Measurements from ENCODE around the gene P3R3URF.
"Not testable (repeated sequence)": the region's sequence is repeated elsewhere in the genome, so short reads cannot be mapped to it uniquely, and the experiment has no call there.

The P3R3URF gene

GRCh38 chr1:46176211-46176865 is at the start of gene P3R3URF:
P3R3URF (minus strand) TSS chr1:46176488; CDS start chr1:46176471, 17 bp downstream.
- DNase-seq (ENCODE audit: low spot score) = no peak

GRCh38 chr1:46224966-46225365 is 48.7 kb upstream of the P3R3URF start:
- no peak for DNase-seq (ENCODE audit: low spot score)

- DNase-seq (ENCODE audit: low spot score) = peak; percentile 71
Measured at GRCh38 chr1:46223472-46223943, 47.2 kb upstream of the P3R3URF start.

GRCh38 chr1:46223055-46223454 is 46.8 kb upstream of the P3R3URF start:
- not testable (repeated sequence) for DNase-seq (ENCODE audit: low spot score)

- DNase-seq (ENCODE audit: low spot score) = no peak
Measured at GRCh38 chr1:46221749-46222148, 45.5 kb upstream of the P3R3URF start.

GRCh38 chr1:46220808-46221207 is 44.5 kb upstream of the P3R3URF start:
- DNase-seq (ENCODE audit: low spot score) = no peak

- DNase-seq (ENCODE audit: low spot score) = no peak
Measured at GRCh38 chr1:46219551-46220520, 43.5 kb upstream of the P3R3URF start.

GRCh38 chr1:46218443-46218842 is 42.2 kb upstream of the P3R3URF start:
- no peak for DNase-seq (ENCODE audit: low spot score)

GRCh38 chr1:46215504-46215903 is 39.2 kb upstream of the P3R3URF start:
- no peak for DNase-seq (ENCODE audit: low spot score)

- DNase-seq (ENCODE audit: low spot score) = no peak
Measured at GRCh38 chr1:46211051-46211450, 34.8 kb upstream of the P3R3URF start.

- DNase-seq (ENCODE audit: low spot score) = no peak
Measured at GRCh38 chr1:46210561-46210960, 34.3 kb upstream of the P3R3URF start.

GRCh38 chr1:46206399-46206798 is 30.1 kb upstream of the P3R3URF start:
- no peak for DNase-seq (ENCODE audit: low spot score)

GRCh38 chr1:46205791-46206190 is 29.5 kb upstream of the P3R3URF start:
- no peak for DNase-seq (ENCODE audit: low spot score)

GRCh38 chr1:46205141-46205540 is 28.9 kb upstream of the P3R3URF start:
- DNase-seq (ENCODE audit: low spot score) = no peak

- no peak for DNase-seq (ENCODE audit: low spot score)
Measured at GRCh38 chr1:46204406-46204742, 28.1 kb upstream of the P3R3URF start.

- DNase-seq (ENCODE audit: low spot score) = no peak
Measured at GRCh38 chr1:46203738-46204405, 27.6 kb upstream of the P3R3URF start.

GRCh38 chr1:46199233-46199749 is 23.0 kb upstream of the P3R3URF start:
- DNase-seq (ENCODE audit: low spot score) = no peak

- peak; percentile 60 for DNase-seq (ENCODE audit: low spot score)
Measured at GRCh38 chr1:46197964-46198811, 21.9 kb upstream of the P3R3URF start, which contains the start of gene POMGNT1. POMGNT1 (minus strand) TSS chr1:46198434; CDS start chr1:46197821, 613 bp downstream.

- DNase-seq (ENCODE audit: low spot score) = no peak
Measured at GRCh38 chr1:46197560-46197963, 21.3 kb upstream of the P3R3URF start.

GRCh38 chr1:46196609-46197008 is 20.3 kb upstream of the P3R3URF start:
- DNase-seq (ENCODE audit: low spot score) = no peak

GRCh38 chr1:46194641-46195193 is 18.4 kb upstream of the P3R3URF start:
- DNase-seq (ENCODE audit: low spot score) = no peak
